Stimulated activated CD4-positive, alpha-beta T cell treated with anti-CD3 and anti-CD28 coated beads, TNF-alpha, amount 100 ng/mL, for 24 hours (primary cell): Measurements from ENCODE around the gene PRTG.
"Not testable (repeated sequence)": the region's sequence is repeated elsewhere in the genome, so short reads cannot be mapped to it uniquely, and the experiment has no call there.

Source experiments
- DNase-seq, 3 experiments: peaks; one replicate each; pipeline ENCODE4 v3.0.0-alpha.2; 2020; ENCODE audit warnings: low read depth in 3 of 3

The PRTG gene

DNA sequence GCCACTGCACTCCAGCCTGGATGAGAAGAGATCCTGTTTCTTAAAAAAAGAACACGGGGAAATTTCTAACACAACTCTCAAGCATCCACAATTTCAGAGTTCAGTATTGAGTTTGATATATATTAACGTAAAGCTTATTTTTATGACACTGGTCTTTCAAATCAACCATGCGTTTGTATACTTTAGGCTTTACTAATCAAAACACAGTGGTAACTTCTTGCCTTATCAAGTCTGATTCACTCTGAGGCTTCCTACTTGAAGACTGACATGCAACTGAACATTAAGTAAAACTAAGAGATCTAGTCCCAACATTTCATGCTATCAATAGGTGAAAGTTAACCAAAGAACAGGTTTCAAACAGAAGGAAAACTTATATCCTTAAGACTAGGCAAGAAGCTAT, 46.7 kb downstream of the PRTG start:
- DNase-seq = no peak

- DNase-seq = no peak
Measured at GRCh38 chr15:55695432-55695831, 47.5 kb downstream of the PRTG start.

DNA sequence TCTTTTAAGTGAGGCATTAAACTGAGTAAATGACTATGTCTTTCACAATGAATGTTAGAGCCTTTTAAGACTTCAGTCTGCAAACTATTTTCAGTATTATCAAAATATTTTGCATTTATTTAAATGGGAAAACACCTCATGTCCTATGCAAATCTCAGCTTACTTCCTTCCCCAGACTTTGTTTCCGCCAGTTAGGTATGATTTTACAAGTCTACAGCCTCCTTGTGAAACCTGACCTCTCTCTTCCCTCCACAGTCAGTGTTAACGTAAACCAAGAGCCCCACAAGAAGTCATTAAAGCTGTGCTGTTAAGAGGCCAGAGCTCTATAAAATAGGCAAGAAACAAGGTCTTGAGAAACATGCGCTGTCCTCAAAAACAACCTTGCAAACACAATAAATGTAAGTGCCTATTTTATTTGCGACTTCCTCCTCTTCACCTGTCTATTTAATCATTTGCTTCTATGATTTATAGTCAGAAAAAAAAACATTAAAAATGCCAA, 48.3 kb downstream of the PRTG start:
- DNase-seq = no peak

GRCh38 chr15:55693116-55693515, 49.8 kb downstream of the PRTG start:
- not testable (repeated sequence) for DNase-seq

DNA sequence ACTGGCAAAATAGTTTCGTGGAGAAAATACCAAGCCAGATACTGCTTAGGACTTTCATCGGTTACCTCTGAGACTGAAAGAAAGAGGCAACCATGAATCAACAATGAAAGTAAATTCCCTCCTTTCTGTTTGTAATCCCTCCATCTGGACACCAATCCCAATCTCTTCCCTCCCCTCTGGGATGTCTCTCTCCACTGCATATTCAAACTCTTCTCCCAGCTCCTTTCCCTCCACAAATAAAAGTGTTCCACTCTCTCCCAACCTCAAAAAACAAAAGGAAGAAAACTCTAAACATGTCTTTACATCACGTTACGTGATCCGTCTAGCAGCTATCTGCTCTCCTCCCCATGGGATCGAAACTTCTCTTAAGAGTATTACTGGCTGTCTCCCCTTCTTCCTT, 55.2 kb downstream of the PRTG start:
- DNase-seq = no peak

DNA sequence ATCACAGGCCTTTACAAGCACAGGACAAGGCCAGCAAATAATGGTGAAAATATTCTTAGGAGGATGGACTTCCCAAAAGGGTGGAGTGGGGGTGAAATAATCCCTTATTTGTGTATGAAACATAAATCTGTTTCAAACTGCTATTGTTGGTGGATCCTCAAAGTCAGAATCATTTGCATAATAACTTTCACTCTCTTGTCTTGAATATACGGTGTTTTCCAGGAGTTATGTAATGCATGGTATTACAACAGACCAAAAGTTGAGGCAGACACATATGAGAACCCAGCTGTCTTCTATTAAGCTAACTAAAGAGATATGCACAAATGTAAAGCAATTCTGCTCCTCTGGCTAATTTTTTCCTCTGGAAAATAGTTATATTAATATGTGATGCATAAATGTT, 57.7 kb downstream of the PRTG start:
- no peak for DNase-seq

DNA sequence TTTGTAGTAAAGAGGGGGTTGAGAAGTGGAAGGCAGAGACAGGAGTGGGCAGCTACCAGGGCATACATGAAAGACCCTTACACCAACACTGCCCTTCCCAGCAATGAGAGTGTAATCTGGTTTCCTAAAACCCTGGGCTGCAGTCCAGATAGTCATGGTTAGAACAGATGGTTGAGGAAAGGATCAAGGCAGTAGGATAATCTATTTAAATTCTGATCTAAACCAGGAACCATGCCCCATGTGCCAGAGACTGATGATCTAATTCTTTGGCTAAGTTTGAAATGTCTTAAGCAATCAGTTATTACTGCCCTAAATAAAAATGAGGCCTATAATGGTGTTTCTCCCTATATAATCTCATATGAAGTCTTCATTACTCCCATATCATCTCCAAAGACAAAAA, 59.6 kb downstream of the PRTG start:
- no peak for DNase-seq

- DNase-seq = no peak
Measured at GRCh38 chr15:55681631-55682030, 61.3 kb downstream of the PRTG start.

DNA sequence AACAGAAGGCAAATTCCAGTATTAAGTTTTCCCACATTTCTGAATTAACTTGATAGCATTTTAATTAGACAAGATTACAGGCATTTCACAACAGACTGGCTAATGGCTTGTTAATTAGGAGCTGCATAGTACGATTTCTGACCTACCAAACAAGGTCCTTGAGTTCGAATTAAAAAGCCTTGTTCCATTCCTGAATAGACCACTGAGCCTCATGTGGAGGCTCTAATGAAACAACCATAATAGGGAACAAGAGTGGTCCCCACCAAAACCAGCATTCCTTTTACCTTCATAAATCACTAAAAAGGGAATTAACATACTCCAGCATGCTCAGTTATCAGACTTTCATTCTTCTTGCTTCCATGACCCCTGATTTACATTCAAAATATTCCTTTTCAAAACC, 66.4 kb downstream of the PRTG start:
- no peak for DNase-seq

DNA sequence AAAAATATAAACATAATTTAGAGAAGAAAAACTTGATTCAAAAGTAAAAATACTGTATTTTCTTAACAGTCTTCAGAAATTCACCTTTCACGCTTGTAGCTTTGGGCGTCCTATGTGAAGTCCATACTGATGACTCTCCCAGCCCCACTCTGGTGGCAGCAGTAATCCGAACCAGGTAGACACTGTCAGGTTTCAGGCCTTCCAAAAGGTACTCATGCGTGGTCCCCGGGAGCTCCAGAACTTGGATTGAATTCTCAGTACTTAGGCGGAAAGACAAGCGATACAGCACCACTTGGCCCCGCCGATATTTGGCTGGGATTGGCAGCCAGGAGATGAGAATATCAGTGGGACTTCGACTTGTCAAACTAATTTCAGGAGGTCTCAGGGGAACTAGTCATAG, 69.7 kb downstream of the PRTG start:
- DNase-seq = no peak

DNA sequence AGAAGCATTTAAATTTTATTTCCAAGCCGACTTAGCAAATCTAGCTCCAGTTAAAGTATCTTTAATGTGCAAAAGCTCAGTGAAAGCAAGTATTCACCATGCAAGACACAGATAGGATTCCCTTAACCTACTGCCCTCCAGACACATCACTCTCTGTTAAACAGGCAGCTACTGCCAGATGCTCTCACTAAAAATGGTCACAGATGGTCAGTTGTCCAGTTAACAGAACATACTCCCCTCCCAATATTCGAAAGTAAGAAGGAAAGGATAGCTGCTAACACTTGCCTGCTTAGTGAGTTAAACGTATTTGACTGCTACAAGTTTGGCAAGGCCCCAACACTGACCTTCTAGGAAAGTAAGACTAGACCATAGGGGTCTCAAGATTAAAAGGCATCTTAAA, 73.7 kb downstream of the PRTG start:
- no peak for DNase-seq

GRCh38 chr15:55665605-55666227, 77.2 kb downstream of the PRTG start:
- no peak for DNase-seq

DNA sequence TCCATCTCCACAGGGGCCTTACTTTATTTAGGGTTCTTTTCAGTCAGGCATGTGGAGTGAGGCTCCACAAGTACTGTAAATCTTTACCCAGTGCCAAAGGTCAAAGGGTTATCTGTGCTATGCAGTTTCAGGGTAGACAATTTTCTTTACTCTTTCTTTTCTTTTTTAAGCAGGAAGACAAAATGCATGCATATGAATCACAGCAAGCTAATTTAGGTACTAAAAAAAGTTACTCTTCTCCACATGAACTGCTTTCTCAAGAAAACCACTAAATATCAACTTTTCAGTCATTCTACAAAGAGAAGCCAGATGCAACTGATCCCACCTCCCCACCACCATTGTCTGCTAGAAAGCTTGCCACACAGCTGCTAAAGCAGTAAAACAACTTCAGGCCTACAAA, 81.5 kb downstream of the PRTG start:
- no peak for DNase-seq

DNA sequence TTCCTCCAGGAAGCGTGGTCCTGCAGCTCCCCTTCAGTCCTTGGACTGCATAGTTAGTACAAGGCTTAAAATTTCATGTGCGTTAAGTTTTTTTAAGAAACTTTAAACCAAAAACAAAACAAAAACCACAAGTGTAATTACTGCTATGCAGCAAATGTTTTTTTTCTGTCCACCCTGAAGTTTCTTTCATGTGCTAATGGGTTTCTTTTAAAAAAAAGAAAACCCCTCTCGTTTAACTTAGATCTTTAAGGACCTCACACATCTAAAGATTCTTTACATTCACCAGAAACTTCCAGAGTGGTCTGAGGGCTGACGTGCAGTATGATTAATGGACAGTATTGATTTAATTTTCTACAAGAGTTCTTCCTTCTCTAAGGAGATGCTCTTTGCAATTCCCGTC, 82.8 kb downstream of the PRTG start:
- no peak for DNase-seq

DNA sequence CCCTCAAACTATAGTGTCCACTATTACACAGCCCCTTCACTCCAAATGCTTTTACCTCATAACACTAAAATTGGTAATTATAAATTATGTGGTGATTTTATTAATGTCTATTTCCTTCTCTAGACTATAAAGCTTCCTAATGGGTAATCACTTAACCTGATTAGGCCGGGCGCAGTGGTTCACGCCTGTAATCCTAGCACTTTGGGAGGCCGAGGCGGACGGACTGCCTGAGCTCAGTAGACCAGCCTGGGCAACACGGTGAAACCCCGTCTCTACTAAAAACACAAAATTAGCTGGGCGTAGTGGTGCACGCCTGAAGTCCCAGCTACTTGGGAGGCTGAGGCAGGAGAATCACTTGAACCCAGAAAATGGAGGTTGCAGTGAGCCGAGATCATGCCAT, 83.5 kb downstream of the PRTG start:
- no peak for DNase-seq

- DNase-seq = no peak
Measured at GRCh38 chr15:55658886-55659285, 84.1 kb downstream of the PRTG start.

DNA sequence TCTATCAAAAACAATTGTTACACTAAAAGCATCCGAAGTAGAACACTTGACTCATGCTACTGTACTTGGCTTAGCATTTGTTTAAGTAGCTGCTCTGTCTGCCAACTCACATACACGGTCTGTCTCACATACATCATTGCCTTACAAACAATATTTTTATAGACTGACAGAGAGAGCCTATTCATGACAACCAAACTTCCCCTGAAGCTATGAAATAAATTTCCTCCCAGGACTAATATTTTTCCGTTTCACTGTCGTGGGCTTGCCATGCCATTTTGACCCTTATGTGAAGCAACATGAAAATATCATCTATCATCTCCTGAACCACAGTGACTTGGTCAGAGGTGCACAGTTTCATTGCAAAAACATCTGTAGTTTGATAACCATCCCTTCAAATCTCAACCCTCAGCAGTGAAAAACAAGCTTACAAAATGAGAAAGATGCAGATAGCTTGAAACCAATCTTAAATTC, 88.4 kb downstream of the PRTG start:
- DNase-seq = no peak

- DNase-seq = no peak
Measured at GRCh38 chr15:55652909-55653495, 90.0 kb downstream of the PRTG start.

DNA sequence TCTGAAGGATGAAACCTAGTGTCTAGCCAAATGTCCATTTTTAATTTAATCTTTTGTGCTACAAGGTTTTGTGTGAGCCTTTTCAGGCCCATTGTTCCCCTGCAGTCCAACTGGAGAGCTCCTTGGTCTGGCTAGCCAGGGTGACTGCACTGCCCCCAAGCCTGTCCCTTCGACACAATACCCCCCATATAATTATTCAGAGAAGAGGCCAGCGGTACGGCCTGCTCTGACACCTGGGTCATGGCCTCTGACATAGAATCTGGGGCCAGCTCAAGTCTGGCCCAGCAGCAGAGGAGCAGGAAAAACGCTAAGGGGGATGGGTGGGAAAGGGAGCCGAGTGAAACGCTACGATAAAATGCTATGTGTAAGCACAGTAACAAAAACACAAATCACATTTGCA, 90.6 kb downstream of the PRTG start:
- DNase-seq = no peak

DNA sequence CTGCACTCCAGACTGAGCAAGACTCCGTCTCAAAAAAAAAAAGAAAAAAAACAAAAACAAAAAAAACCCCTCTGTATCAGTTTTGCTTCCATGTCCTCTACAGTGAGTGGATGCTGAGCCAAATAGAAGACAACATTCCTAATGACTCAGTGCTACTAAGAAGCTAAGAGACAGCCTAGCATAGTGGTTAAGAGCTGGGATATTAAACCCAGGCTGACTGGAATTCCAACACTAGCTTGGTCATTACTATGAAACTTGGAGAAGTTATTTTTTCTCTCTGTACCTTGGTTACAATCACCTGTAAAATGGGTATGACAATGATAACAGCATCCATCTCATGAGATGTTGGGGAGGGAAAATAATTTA, 93.9 kb downstream of the PRTG start:
- DNase-seq = no peak

DNA sequence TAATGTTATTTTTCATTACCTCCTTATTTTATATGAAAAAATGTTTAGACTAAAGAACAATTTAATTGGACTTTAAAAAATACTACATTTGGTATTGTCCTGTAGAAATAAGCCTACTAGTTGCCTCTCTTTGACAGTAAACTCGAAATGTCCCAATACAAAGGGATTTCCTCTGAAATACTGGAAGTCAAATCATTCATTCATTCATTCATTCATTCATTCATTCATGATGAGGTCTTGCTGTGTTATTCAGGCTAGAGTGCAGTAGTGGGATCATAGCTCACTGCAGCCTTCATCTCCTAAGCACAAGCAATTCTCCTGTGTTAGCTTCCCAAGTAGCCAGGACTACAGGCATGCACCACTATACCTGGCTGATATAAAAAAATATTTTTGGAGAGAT, 104.2 kb downstream of the PRTG start:
- no peak for DNase-seq

DNA sequence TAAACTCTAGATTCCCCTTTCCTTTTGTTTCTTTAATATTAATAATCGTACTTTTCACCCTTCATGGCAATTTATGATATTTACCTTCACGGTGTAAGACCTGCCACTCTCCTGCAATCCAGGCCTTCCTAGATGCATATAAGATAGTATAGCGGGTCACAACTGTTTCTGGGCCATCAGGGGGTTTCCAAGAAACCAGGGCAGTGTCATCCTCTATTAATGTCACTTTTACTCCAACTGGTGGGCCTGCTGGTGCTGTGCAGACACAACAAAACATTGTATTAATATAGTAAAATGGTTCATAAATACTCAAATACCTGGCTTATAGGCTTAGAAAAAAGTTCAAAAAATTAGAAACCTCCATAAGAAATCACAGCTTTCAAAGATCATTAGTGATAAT, 105.9 kb downstream of the PRTG start:
- no peak for DNase-seq

GRCh38 chr15:55633731-55634130, 109.2 kb downstream of the PRTG start:
- no peak for DNase-seq

GRCh38 chr15:55632434-55632833, 110.5 kb downstream of the PRTG start:
- DNase-seq = no peak
